RWPE2 (cell line): Measurements from ENCODE around the gene URAD.
"Not testable (repeated sequence)": the region's sequence is repeated elsewhere in the genome, so short reads cannot be mapped to it uniquely, and the experiment has no call there.

Source experiments
- ATAC-seq: fragments of 200-7000 bp; cut with Tn5 transposase; 3 replicates; pipeline ENCODE4 v1.9.1; 2021; ENCODE audit warnings: low read depth
- DNase-seq: peaks from one replicate; pipeline ENCODE4 v3.0.0-alpha.2; 2020; ENCODE audit warnings: low spot score
- H3K27ac ChIP-seq: fragments of 450-650 bp; 2 replicates; pipeline ENCODE4 v1.5.1; 2017; ENCODE audit warnings: mild to moderate bottlenecking; ENCODE audit not compliant: poor library complexity, severe bottlenecking
- H3K27me3 ChIP-seq: fragments of 250-450 bp; sonication (Bioruptor Pico); 2 replicates; pipeline ENCODE4 v1.5.1; 2021; ENCODE audit warnings: mild to moderate bottlenecking, moderate library complexity; ENCODE audit not compliant: insufficient read depth, poor library complexity, severe bottlenecking
- H3K36me3 ChIP-seq: fragments of 250-450 bp; sonication (Bioruptor Pico); 2 replicates; pipeline ENCODE4 v1.5.1; 2020; ENCODE audit warnings: low read depth, mild to moderate bottlenecking, moderate library complexity
- H3K4me1 ChIP-seq: fragments of 250-450 bp; sonication (Bioruptor Pico); 2 replicates; pipeline ENCODE4 v1.5.1; 2021; ENCODE audit warnings: mild to moderate bottlenecking, moderate library complexity; ENCODE audit not compliant: insufficient read depth, poor library complexity, severe bottlenecking
- H3K4me3 ChIP-seq: fragments of 250-450 bp; sonication (Bioruptor Pico); 2 replicates; pipeline ENCODE4 v1.5.1; 2021; ENCODE audit warnings: mild to moderate bottlenecking, moderate library complexity; ENCODE audit not compliant: severe bottlenecking
- H3K9me3 ChIP-seq: fragments of 250-450 bp; sonication (Bioruptor Pico); 2 replicates; pipeline ENCODE4 v1.5.1; 2021; ENCODE audit warnings: mild to moderate bottlenecking, moderate library complexity; ENCODE audit not compliant: severe bottlenecking
- TF ChIP-seq, protein P1 (sequence below): fragments of 450-650 bp; IDR thresholded peaks from one replicate; pipeline ENCODE4 v1.5.1; 2017; ENCODE audit warnings: mild to moderate bottlenecking, moderate library complexity; ENCODE audit not compliant: poor library complexity, severe bottlenecking

URAD gene

DNA sequence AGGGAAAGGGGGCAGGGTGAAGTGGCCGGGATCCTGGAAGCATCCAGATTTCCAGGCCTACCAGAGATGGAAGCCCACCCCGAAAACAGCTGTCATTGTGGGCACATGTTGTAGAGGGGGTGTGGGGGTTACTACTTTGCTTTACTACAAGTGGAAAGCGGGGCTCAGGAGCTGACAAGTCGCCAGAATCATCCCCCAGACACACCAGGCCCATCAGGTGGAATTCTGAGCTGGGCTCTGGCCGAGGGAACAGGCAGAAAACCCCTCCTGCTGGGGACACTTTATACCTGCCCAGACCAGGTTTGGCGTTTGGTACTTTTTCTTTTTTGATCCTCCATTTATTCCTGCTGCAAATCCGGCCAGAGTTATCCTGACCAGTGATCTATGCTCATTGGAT is 23.2 kb downstream of the URAD start:
- H3K4me3 ChIP-seq, result no peak overlapping the region
- H3K36me3 ChIP-seq, result no peaks in the 10 kb centered on the region
- TF ChIP-seq, protein P1, sequence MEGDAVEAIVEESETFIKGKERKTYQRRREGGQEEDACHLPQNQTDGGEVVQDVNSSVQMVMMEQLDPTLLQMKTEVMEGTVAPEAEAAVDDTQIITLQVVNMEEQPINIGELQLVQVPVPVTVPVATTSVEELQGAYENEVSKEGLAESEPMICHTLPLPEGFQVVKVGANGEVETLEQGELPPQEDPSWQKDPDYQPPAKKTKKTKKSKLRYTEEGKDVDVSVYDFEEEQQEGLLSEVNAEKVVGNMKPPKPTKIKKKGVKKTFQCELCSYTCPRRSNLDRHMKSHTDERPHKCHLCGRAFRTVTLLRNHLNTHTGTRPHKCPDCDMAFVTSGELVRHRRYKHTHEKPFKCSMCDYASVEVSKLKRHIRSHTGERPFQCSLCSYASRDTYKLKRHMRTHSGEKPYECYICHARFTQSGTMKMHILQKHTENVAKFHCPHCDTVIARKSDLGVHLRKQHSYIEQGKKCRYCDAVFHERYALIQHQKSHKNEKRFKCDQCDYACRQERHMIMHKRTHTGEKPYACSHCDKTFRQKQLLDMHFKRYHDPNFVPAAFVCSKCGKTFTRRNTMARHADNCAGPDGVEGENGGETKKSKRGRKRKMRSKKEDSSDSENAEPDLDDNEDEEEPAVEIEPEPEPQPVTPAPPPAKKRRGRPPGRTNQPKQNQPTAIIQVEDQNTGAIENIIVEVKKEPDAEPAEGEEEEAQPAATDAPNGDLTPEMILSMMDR, result no peak
- H3K9me3 ChIP-seq, result no peaks in the 10 kb centered on the region
- peaks cover 92% of the 10 kb centered on the region for H3K27me3 ChIP-seq
- ATAC-seq, result no peak
- H3K27ac ChIP-seq, result no peak overlapping the region
- H3K4me1 ChIP-seq, result no peaks in the 10 kb centered on the region
- DNase-seq, result no peak

DNA sequence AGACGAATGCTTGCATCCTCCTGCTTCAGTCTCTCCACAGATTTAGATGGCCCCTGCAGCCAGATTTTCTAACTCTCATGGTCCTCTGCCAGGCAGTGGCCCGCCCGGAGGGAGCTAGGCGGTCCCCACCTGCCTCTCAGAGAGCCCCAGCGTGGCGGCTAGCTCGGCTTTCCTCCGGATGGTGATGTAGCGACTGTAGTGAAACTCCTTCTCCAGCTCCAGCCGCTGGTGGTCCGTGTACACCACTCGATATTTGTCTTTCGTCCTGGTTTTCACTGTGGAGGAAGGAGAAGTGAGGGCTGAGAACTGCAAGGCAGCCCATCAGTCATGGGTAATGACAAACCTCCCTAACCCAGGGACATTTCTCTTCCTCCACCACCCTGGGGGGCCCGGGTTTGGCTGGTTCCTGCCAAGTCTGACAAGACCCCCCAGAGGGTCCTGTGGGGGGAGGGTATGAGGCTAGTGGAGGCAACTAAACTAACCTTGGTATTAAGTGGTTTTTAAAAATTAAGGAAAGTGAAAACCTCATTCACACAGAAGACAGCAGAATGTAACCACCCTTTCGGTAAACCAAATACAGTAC is 23.7 kb downstream of the URAD start:
- no peaks in the 10 kb centered on the region for H3K4me1 ChIP-seq
- no peak for ATAC-seq
- TF ChIP-seq, protein P1, result no peak
- DNase-seq, result no peak
- H3K36me3 ChIP-seq, result no peaks in the 10 kb centered on the region
- no peak overlapping the region for H3K27ac ChIP-seq
- peaks cover 92% of the 10 kb centered on the region for H3K27me3 ChIP-seq
- no peak overlapping the region for H3K4me3 ChIP-seq
- no peaks in the 10 kb centered on the region for H3K9me3 ChIP-seq

DNA sequence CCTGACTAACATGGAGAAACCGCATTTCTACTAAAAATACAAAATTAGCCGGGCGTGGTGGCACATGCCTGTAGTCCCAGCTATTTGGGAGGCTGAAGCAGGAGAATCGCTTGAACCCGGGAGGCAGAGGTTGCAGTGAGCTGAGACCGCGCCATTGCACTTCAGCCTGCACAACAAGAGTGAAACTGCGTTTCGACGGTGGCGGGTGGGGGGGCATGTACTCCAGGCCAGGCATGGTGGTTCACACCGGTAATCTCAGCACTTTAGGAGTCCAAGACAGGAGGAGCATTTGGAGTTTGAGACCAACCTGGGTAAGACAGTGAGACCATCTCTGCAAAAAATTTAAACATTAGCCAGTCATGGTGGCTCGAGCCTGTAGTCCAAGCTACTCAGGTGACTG is 24.3 kb downstream of the URAD start:
- H3K4me1 ChIP-seq, result not testable (repeated sequence)

DNA sequence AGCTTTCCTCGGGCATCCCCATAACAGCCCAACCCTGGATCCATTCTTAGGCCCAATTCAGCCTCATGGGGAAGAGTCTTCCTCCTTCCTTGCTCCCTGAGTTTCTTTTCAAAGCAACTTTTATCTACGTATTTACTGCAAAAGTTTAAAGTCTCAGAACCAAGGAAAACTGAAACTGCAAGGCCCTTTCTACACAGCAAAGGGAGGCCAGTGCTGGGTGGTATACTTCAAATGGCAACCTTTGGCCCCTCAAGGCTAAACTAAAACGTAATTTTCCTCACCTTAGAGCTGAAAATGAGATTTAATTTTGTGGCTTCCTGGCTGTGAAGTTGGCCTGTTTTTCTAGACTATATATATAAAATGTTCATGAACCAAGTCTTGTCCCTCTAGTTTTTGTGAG is 25.0 kb downstream of the URAD start:
- no peaks in the 10 kb centered on the region for H3K36me3 ChIP-seq

More for the DNA sequence above, 24.3 kb downstream of the URAD start:
- H3K27me3 ChIP-seq, result peaks cover 92% of the 10 kb centered on the region
- H3K36me3 ChIP-seq, H3K27ac ChIP-seq, DNase-seq, ATAC-seq, H3K9me3 ChIP-seq, H3K4me3 ChIP-seq: not testable (repeated sequence)

DNA sequence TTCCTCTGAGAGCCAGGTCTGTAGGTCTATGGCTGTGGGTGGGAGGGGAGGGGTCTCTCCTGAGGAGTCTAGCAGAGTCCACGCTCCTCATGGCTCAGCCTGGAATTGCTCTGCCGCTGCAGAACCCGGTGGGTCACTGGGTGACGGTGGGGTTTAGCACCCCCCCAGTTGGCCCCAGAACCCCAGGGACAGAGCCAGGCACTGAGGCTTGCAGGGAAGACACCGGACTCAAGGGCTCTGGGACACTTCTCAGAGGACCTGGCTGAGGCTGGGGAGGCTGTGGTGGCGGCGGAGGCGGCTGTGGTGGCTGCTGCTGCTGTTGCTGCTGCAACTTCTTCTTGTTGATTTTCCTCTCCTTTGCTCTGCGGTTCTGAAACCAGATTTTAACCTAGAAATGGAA is 25.5 kb downstream of the URAD start:
- TF ChIP-seq, protein P1, result no peak
- Histone ChIP-seq H3K4me3 (no peak overlapping the region), H3K36me3 (no peaks in the 10 kb centered on the region), H3K27ac (no peak overlapping the region), H3K27me3 (peaks cover 92% of the 10 kb centered on the region), H3K9me3 (no peaks in the 10 kb centered on the region), H3K4me1 (no peaks in the 10 kb centered on the region)
- ATAC-seq (no peak), DNase-seq (no peak)

More for the DNA sequence above, 25.0 kb downstream of the URAD start:
- ATAC-seq (no peak), DNase-seq (no peak)
- no peak overlapping the region for H3K4me3 ChIP-seq
- H3K9me3 ChIP-seq, result no peaks in the 10 kb centered on the region
- peaks cover 92% of the 10 kb centered on the region for H3K27me3 ChIP-seq
- H3K27ac ChIP-seq, result no peak overlapping the region
- no peaks in the 10 kb centered on the region for H3K4me1 ChIP-seq
- TF ChIP-seq, protein P1, result no peak
